GM23248 (cell line): ENCODE measurements around the gene MYO18B. TPM values are rescaled to one million over a fixed set of nuclear protein-coding genes. Genes with fewer than 3 reads are reported as not detected.

Experiments used
- DNase-seq: peaks from one replicate; pipeline ENCODE4 v3.0.0-alpha.2; 2015
- H2AFZ ChIP-seq: fragments of 200-600 bp; sonication (generic); 2 replicates; pipeline ENCODE4 v1.6.1; 2016; ENCODE audit warnings: antibody characterized with exemption
- H3F3A ChIP-seq: fragments of 200-600 bp; sonication (generic); 2 replicates; pipeline ENCODE4 v1.6.1; 2016; ENCODE audit warnings: mild to moderate bottlenecking, antibody characterized with exemption, mixed run types; ENCODE audit not compliant: insufficient read depth
- H3K27ac ChIP-seq: fragments of 200-600 bp; sonication (generic); 2 replicates; pipeline ENCODE4 v1.5.1; 2016; ENCODE audit warnings: mild to moderate bottlenecking
- H3K27me3 ChIP-seq: fragments of 200-600 bp; sonication (generic); replicated peaks from 2 replicates; pipeline ENCODE4 v1.6.1; 2016; ENCODE audit warnings: mild to moderate bottlenecking; ENCODE audit not compliant: insufficient read depth
- H3K36me3 ChIP-seq: fragments of 200-600 bp; sonication (generic); 2 replicates; pipeline ENCODE4 v1.6.1; 2016; ENCODE audit warnings: low read depth, mild to moderate bottlenecking
- H3K4me1 ChIP-seq: fragments of 200-600 bp; sonication (generic); 2 replicates; pipeline ENCODE4 v1.6.1; 2016; ENCODE audit warnings: mild to moderate bottlenecking; ENCODE audit not compliant: insufficient read depth
- H3K4me2 ChIP-seq: fragments of 200-600 bp; sonication (generic); one replicate; pipeline ENCODE4 v1.6.1; 2016; ENCODE audit warnings: mild to moderate bottlenecking; ENCODE audit not compliant: unreplicated experiment
- H3K4me3 ChIP-seq: fragments of 200-600 bp; sonication (generic); 2 replicates; pipeline ENCODE4 v1.5.1; 2016; ENCODE audit warnings: mild to moderate bottlenecking
- H3K79me2 ChIP-seq: fragments of 200-600 bp; sonication (generic); 2 replicates; pipeline ENCODE4 v1.6.1; 2016; ENCODE audit warnings: mild to moderate bottlenecking; ENCODE audit not compliant: insufficient read depth
- H3K9ac ChIP-seq: fragments of 200-600 bp; sonication (generic); 2 replicates; pipeline ENCODE4 v1.6.1; 2016; ENCODE audit warnings: mild to moderate bottlenecking
- H3K9me2 ChIP-seq: fragments of 200-600 bp; sonication (generic); 2 replicates; pipeline ENCODE4 v1.6.1; 2016; ENCODE audit warnings: mixed run types, mild to moderate bottlenecking, moderate library complexity; ENCODE audit not compliant: insufficient read depth
- H3K9me3 ChIP-seq: fragments of 200-600 bp; sonication (generic); one replicate; pipeline ENCODE4 v1.6.1; 2017; ENCODE audit warnings: low read depth
- H4K20me1 ChIP-seq: fragments of 200-600 bp; sonication (generic); 2 replicates; pipeline ENCODE4 v1.6.0; 2016; ENCODE audit not compliant: insufficient read depth
- EZH2 ChIP-seq: fragments of 200-600 bp; sonication (generic); IDR thresholded peaks from 2 replicates; pipeline ENCODE4 v1.6.1; 2018; ENCODE audit warnings: antibody characterized with exemption, mild to moderate bottlenecking; ENCODE audit not compliant: insufficient read depth, poor library complexity, severe bottlenecking
- EZH2phosphoT487 ChIP-seq: fragments of 200-600 bp; sonication (generic); IDR thresholded peaks from 2 replicates; pipeline ENCODE4 v1.6.1; 2018; ENCODE audit warnings: antibody characterized with exemption, moderate library complexity, mild to moderate bottlenecking, low read depth; ENCODE audit not compliant: insufficient read depth
- WGBS, 2 experiments: methylation state at CpG; one replicate each; pipeline ENCODE4 v1.1.6; 2015 to 2017; ENCODE audit warnings: low lambda C conversion rate in 2 of 2, low coverage in 1 of 2; ENCODE audit errors: missing lambda C conversion rate in 2 of 2; 5-methylcytosine and 5-hydroxymethylcytosine counted together
- in situ Hi-C: fragments of 300-500 bp; cut with MboI; formaldehyde crosslinking; loops from 2 replicates; pipeline ENCODE4 v1.15.0; 2020
- polyA plus RNA-seq: library from polyadenylated mRNA; unstranded; fragments of >200 nt; fragmentation: Nextera tagmentation; extraction: Ambion mirVana; gene quantifications from 2 replicates; pipeline ENCODE4 v1.2.1, GENCODE V29; 2016
- total RNA-seq: library from RNA; depleted of rRNA; stranded (reverse); fragments of >200 nt; shearing (Covaris generic); gene quantifications from 2 replicates; pipeline ENCODE4 v1.2.3, GENCODE V29; 2014

MYO18B gene
- total and polyA plus RNA-seq, 2 experiments from 2014 or later: not detected

DNA sequence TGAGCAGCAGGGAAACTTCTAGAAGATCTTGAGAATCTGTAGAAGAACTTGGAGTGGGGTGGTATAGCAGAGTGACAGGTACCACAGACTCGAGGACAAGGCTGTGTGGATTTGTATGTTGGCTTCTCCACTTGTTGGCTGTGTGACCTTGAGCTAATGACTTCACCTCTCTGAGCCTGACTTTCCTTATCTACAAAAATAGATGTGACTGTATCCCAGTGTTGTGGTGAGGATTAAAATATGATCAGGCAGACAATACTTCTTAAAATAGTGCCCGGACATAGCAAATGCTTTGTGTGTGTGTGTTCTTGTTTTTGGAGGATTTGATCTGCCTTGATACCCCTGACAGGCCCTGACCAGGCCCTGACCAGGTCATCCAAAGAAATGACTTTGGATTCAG, 40.8 kb downstream of the MYO18B start:
- no peaks in the 10 kb centered on the region for H4K20me1 ChIP-seq
- no peak for DNase-seq
- H2AFZ ChIP-seq: no peak overlapping the region
- WGBS, 2 experiments: 50% methylated on average over 2 of the region's 2 CpGs
- H3K27ac ChIP-seq: no peak overlapping the region
- H3K9me2 ChIP-seq: no peaks in the 10 kb centered on the region
- no peaks in the 10 kb centered on the region for H3K79me2 ChIP-seq
- TF ChIP-seq EZH2phosphoT487: no peak
- TF ChIP-seq EZH2: no peak
- H3K27me3 ChIP-seq: peaks cover 3% of the 10 kb centered on the region
- in situ Hi-C loops: loop anchor here (5.0 kb wide), 1 partner anchor 544 kb away; no protein-coding TSS in a partner anchor
- no peaks in the 10 kb centered on the region for H3F3A ChIP-seq
- no peaks in the 10 kb centered on the region for H3K4me1 ChIP-seq
- H3K4me3 ChIP-seq: no peak overlapping the region
- no peaks in the 10 kb centered on the region for H3K36me3 ChIP-seq
- H3K4me2 ChIP-seq: no peak overlapping the region
- no peaks in the 10 kb centered on the region for H3K9me3 ChIP-seq
- no peak overlapping the region for H3K9ac ChIP-seq

DNA sequence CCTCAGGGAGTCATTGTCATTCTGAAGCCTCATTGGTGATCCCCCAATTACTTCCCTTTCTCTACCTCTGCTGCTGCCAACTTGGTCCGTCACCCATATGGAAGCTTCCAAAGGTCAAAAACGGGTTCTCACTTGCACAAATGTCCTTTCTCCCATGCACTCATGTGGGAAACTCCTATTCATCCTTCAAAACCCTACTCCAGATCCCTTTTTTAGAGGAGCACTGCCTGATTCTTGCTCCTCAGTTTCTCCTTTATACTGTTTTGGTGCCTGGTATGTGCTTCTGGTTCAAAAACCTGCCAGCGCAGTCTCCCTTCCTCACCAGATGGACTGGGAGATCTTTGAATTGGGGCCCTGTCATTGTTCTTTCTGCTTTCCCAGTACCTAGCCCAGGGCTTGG, 41.9 kb downstream of the MYO18B start:
- Histone ChIP-seq H3K27me3 (peaks cover 3% of the 10 kb centered on the region), H2AFZ (no peak overlapping the region), H3K27ac (no peak overlapping the region), H4K20me1 (no peaks in the 10 kb centered on the region), H3K4me1 (no peaks in the 10 kb centered on the region), H3K79me2 (no peaks in the 10 kb centered on the region), H3K36me3 (no peaks in the 10 kb centered on the region), H3K9me3 (no peaks in the 10 kb centered on the region), H3K9me2 (no peaks in the 10 kb centered on the region), H3K9ac (no peak overlapping the region), H3K4me2 (no peak overlapping the region), H3K4me3 (no peak overlapping the region), H3F3A (no peaks in the 10 kb centered on the region)
- in situ Hi-C loops: loop anchor here (5.0 kb wide), 1 partner anchor 543 kb away; no protein-coding TSS in a partner anchor
- TF ChIP-seq EZH2 (no peak), EZH2phosphoT487 (no peak)
- no peak for DNase-seq
- WGBS, 2 experiments: 30 to 47% methylated on average over 3 of the region's 3 CpGs

DNA sequence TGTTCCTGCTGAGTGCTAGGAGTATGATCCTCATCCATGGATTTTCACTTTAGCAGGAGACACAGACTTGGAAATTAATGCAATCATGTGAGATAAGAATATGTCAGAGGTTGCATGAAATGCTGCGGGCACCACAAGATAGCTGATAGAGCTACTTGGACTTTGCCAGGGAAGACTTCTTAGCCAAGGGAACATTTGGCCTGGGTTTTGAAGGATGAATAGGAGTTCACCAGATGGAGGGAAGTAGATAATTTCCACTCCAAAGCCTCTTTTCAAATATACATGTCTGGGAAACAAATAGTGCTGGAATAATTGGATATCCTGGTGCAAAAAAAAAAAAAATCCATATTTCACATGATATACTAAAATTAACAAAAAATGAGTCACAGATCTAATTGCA, 44.2 kb downstream of the MYO18B start:
- H3K4me1 ChIP-seq: no peaks in the 10 kb centered on the region
- in situ Hi-C loops: no loop called here
- H4K20me1 ChIP-seq: no peaks in the 10 kb centered on the region
- no peaks in the 10 kb centered on the region for H3K9me2 ChIP-seq
- no peaks in the 10 kb centered on the region for H3K79me2 ChIP-seq
- no peak overlapping the region for H3K4me2 ChIP-seq
- peaks cover 3% of the 10 kb centered on the region for H3K27me3 ChIP-seq
- 68 to 90% methylated on average over 1 of the region's 1 CpG for WGBS, 2 experiments
- TF ChIP-seq EZH2 (no peak), EZH2phosphoT487 (no peak)
- no peaks in the 10 kb centered on the region for H3F3A ChIP-seq
- no peaks in the 10 kb centered on the region for H3K36me3 ChIP-seq
- no peak overlapping the region for H3K9ac ChIP-seq
- no peak overlapping the region for H3K4me3 ChIP-seq
- no peak overlapping the region for H2AFZ ChIP-seq
- H3K27ac ChIP-seq: no peak overlapping the region
- no peaks in the 10 kb centered on the region for H3K9me3 ChIP-seq
- DNase-seq: no peak

GRCh38 chr22:25791556-25791955, 49.6 kb downstream of the MYO18B start:
- Histone ChIP-seq H3K9me3 (no peaks in the 10 kb centered on the region), H3K9me2 (no peaks in the 10 kb centered on the region), H2AFZ (no peak overlapping the region), H4K20me1 (no peaks in the 10 kb centered on the region), H3K79me2 (no peaks in the 10 kb centered on the region), H3K27ac (no peak overlapping the region), H3K27me3 (peaks cover 4% of the 10 kb centered on the region; the same call in 1 of the 2 replicates), H3K36me3 (no peaks in the 10 kb centered on the region), H3K4me3 (no peak overlapping the region), H3F3A (no peaks in the 10 kb centered on the region), H3K9ac (no peak overlapping the region), H3K4me1 (no peaks in the 10 kb centered on the region), H3K4me2 (no peak overlapping the region)
- in situ Hi-C loops: no loop called here
- TF ChIP-seq EZH2phosphoT487 (no peak), EZH2 (no peak)
- no peak for DNase-seq
- WGBS, 2 experiments: 2 to 5% methylated on average over 5 of the region's 5 CpGs

GRCh38 chr22:25795478-25795877, 53.5 kb downstream of the MYO18B start:
- Histone ChIP-seq H3K27ac (no peak overlapping the region), H3K79me2 (no peaks in the 10 kb centered on the region), H3K9ac (no peak overlapping the region), H3K4me3 (no peak overlapping the region), H2AFZ (no peak overlapping the region), H3K4me1 (no peaks in the 10 kb centered on the region), H3K27me3 (peaks cover 4% of the 10 kb centered on the region; the same call in 1 of the 2 replicates), H3K36me3 (no peaks in the 10 kb centered on the region), H3K4me2 (no peak overlapping the region), H3F3A (no peaks in the 10 kb centered on the region), H3K9me3 (no peaks in the 10 kb centered on the region), H3K9me2 (no peaks in the 10 kb centered on the region), H4K20me1 (no peaks in the 10 kb centered on the region)
- 1 to 2% methylated on average over 5 of the region's 5 CpGs for WGBS, 2 experiments
- TF ChIP-seq EZH2: no peak
- no peak for TF ChIP-seq EZH2phosphoT487
- in situ Hi-C loops: no loop called here
- no peak for DNase-seq
